Stimulated activated CD8-positive, alpha-beta memory T cell treated with anti-CD3 and anti-CD28 coated beads, Interleukin-7, amount 100 ng/mL, for 1 hour (primary cell): Measurements from ENCODE around the gene PIP.
"Not testable (repeated sequence)": the region's sequence is repeated elsewhere in the genome, so short reads cannot be mapped to it uniquely, and the experiment has no call there.

Source experiments
- DNase-seq, 2 donors: peaks; one replicate each; pipeline ENCODE4 v3.0.0-alpha.2; 2020; ENCODE audit warnings: low read depth in 2 of 2

The PIP gene, protein sequence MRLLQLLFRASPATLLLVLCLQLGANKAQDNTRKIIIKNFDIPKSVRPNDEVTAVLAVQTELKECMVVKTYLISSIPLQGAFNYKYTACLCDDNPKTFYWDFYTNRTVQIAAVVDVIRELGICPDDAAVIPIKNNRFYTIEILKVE

DNA sequence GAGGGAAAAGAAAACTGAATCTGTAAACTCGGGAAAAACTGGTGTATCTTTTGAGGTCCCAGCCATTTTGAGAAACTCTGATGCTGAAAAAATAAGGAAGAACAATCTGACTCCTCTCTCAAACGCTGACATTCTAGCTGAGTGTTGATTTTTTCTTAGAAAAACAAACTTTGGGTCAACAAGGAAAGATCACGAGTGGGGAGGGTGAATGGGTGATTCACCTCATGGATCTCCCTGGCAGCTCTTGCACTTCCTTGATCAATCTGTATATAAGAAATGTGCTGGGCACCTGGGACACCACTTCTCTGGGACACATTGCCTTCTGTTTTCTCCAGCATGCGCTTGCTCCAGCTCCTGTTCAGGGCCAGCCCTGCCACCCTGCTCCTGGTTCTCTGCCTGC, at the start of gene PIP:
Gene PIP (plus strand): TSS at position 297 of the 400 bp plus-strand sequence. CDS start 40 bp downstream, at position 337.
- no peak for DNase-seq

DNA sequence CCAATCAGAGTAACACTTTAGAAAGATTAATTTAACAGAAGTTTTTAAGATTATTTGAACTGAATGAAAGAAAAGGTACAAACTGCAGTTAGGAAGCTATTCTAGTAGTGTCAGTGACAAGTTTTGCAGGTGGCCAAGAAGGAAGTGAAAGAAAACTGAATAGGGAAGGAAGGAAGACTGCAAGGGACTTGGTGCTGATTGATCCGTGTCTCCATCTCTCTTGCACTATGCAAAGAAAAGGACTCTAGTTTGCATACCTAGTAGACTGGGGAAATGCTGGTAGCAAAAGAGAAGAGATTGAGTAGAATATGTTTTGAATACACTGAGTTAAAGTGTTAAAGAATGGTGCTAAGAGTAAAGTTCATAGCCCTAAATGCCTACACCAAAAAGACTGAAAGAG, 46.8 kb upstream of the PIP start:
- no peak for DNase-seq

DNA sequence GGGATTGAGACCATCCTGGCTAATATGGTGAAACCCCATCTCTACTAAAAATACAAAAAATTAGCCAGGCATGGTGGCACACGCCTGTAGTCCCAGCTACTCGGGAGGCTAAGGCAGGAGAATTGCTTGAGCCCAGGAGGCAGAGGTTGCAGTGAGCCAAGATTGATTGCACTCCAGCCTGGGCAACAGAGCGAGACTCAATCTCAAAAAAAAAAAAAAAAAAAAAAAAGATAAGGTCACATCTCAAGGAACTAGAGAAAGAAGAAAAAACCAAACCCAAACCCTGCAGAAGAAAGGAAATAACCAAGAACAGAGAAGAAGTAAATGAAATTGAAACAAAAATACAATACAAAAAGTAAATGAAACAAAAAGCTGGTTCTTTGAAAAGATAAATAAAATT, 46.3 kb upstream of the PIP start:
- DNase-seq = not testable (repeated sequence)

DNA sequence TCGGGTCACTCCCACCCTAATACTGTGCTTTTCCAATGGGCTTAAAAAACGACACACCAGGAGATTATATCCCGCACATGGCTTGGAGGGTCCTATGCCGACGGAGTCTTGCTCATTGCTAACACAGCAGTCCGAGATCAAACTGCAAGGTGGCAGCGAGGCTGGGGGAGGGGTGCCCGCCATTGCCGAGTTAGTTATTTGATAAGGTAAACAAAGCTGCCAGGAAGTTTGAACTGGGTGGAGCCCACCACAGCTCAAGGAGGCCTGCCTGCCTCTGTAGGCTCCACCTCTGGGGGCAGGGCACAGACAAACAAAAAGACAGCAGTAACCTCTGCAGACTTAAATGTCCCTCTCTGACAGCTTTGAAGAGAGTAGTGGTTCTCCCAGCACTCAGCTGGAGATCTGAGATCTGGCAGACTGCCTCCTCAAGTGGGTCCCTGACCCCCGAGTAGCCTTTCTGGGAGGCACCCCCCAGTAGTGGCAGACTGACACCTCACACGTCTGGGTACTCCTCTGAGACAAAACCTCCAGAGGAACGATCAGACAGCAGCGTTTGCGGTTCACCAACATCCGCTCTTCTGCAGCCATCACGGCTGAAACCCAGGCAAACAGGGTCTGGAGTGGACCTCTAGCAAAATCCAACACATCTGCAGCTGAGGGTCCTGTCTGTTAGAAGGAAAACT, 43.2 kb upstream of the PIP start:
- not testable (repeated sequence) for DNase-seq

DNA sequence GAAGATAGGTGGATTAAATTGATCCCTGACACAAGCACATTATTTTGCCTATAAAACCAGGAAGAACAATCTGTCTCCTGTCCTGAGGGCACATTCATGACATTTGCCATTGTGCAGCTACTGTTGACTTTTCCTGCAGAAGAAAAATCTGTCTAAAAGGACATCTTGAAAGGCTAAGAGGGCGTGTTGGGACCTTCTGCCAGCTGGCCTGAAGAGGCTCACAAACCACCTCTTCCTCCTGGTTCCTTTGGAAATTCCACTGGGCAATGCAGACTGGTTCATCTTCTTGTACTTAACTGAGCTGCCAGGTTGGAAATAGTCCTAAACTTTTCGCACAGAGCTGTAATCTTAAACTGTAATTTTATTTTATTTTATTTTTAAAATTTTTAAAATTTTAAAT, 35.7 kb upstream of the PIP start:
- DNase-seq = no peak

DNA sequence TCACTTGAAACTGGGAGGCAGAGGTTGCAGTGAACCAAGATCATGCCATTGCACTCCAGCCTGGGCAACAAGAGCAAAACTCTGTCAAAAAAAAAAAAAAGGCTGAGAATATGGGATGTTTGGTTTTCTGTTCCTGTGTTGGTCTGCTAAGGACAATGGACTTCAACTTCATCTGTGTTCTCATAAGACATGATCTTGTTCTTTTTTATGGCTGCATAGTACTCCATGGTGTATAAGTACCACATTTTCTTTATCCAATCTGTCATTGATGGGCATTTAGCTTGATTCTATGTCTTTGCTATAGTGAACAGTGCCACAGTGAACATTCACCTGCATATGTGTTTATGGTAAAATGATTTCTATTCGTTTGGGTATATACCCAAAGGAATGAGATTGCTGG, 32.3 kb upstream of the PIP start:
- DNase-seq = not testable (repeated sequence)

DNA sequence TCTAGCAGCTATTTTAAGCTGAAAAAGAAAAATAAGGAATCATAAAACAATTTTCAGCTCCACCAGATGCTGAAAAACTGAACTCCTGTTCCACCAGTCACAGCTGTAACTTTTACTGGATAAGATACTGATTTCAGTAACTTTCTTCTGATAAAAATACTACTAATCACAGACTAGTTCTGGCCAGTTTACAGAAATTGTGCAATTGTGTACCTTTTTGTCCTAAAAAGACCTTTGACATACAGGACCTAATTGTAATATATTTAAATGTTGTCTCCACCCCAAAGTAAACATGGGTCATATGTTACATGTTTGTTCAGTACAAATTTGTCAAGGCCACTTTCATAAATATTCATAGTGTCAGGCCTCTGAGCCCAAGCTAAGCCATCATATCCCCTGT, 27.1 kb upstream of the PIP start:
- no peak for DNase-seq

DNA sequence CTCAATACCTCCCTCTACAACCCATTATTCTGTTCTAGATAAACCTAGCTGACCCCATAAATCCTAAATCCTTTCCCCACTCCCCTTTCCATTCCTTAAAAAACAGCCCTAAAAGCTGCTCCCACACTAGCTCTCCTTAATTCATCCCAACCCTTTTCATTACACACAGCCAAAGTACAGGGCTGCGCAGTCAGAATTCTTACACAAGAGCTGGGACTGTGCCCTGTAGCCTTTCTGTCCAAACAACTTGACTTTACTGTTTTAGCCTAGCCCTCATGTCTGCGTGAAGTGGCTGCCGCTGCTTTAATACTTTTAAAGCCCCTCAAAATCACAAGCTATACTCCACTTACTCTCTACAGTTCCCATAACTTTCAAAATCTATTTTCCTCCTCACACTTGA, 23.9 kb upstream of the PIP start:
- DNase-seq = not testable (repeated sequence)

DNA sequence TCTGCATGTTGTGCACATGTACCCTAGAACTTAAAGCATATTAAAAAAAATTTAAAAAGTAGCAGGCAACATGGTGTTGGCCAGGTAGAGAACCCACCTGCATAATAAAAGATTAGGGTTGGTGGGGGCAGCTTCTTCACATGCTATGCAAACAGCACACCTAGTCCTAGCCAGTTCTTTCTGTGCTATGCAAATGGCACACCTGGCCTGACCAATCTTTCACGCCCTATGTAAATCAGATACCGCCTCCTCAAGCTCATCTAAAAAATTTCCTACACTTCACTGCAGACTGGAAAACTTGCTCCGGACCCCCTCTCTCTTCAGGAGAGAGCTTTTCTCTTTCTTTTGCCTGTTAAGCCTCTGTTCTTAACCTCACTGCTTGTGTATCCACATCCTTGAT, 14.5 kb upstream of the PIP start:
- no peak for DNase-seq

DNA sequence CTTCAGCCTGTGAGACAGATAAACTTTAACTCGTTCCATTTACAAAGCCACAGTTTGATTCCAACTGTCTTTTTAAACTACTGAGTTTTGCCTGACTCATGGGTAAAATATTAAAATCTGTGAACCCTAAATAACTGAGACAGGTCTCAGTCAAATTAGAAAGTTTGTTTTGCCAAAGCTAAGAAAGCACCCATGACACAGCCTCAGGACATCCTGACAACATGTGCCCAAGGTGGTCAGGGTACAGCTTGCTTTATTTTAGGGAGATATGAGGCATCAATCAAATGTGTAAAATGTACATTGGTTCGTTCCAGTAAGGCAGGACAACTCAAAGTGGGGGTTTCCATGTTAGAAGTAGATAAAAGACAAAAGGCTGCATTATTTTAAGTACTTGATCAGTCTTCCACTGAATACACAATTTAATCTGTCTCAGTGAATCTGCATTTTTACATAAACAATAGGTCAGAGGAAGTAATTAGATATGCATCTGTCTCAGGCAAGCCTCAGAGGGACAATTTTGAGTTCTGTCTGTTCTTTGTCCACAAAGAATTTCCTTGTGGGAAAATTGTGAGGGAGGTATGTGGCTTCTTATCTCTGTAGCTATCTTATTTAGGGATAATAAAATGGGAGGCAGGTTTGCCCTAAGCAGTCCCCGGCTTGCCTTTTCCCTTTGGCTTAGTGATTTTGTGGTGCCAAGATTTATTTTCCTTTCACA, 11.0 kb upstream of the PIP start:
- DNase-seq = no peak

DNA sequence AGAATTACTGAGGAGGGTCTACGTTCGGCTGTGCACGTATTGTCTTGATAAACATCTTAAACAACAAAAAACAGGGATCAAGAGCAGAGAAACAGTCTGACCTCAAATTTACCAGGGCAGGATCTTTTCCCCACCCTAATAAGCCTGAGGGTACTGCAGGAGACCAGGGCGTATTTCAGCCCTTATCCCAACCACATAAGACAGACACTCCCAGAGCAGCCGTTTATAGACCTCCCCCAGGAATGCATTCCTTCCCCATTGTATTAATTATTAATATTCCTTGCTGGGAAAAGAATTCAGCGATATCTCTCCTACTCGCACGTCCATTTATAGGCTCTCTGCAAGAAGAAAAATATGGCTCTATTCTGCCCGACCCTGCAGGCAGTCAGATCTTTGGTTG, 8.6 kb upstream of the PIP start:
- DNase-seq = not testable (repeated sequence)

DNA sequence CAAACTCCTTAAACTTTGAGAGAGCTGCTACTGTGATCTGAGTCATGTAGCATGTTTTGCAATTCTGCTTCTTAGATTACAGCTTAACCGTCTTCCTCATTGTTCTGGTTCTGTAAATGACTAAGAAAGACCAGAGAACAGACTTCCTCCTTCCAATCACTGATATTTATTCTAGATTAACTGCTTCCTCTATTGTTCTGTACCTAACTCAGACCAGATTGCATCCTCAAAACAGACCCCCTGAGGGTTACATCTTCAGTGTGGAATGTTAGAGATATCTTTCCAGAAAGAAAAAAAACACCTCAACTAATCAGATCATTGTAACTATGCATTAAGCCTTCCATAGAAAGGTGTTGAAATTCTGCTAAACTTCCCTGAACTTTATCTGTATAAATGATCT, 5.7 kb upstream of the PIP start:
- DNase-seq = no peak

DNA sequence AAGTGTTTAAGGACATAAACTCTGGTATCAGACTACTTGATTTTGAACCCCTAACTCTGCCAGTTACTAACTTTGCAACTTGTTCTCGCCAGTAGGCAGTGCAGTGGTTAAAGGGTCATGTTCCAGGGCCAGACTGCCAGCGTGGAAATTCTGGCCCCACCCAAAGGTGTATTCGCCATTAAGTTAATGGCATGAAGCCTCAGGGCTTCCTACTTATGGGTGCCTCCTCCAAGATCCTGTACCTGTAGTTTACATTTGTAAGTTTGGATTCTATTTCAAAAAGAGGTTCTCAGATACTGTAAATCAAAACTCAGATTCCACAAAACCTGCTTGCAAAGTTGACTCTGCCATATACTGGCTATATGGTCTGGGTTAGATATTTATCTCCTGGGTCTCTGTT, 2.8 kb upstream of the PIP start:
- DNase-seq = no peak

DNA sequence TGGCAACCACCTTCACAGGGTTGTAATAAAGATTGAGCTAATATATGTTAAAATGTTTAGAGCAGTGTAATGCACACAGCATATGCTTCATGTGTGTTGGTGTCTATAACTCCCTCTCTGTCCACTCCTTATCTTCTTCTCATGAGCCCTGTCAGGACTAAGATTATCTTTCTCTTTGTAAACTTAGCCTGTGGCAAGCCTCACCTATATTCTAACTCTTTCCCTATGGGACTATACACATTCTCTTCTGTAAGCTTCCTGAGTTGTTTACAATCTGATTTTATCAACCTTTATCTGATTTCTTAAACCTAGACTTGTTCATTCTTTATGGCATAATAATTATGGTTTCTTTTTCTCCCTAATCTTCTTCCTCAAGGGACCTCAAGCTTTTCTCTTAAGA, 2.4 kb upstream of the PIP start:
- no peak for DNase-seq

DNA sequence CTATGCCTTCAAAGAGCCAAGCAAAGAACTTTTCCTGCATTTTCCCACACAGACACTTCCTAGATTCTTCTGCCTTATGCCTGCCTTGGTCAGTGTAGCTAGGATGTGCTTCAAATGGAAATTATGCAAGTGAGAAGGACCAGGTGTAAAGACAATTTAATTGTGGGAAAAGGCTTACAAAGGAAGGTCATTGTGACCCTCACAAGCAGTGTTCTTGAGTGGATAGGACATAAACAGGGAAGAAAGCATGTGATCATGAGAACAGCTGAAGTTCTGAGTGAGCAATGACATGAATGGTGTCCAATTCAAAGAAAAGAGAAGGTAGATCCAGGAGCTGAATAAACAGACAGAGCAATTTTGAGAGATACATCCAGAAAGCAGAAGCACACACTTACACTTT, 1.3 kb upstream of the PIP start:
- DNase-seq = no peak

DNA sequence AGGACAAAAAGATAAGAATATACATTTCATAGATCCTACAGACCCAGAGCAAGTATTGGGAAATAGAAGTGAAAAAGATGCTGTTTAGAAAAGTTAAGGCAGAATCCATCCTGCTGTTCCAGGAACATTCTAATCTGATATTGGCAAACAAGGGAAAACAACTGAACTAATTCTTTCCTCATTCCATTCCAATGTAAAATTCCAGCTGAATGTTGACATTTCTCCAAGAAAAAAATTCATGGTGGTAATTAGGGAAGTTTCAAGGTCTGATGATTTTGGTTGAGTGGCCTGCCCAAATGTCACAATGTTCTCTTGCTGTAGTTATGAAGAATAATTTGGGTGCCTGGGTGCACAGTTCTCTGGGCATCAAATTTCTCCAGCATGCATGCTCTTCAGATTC, 15.2 kb downstream of the PIP start:
- no peak for DNase-seq

DNA sequence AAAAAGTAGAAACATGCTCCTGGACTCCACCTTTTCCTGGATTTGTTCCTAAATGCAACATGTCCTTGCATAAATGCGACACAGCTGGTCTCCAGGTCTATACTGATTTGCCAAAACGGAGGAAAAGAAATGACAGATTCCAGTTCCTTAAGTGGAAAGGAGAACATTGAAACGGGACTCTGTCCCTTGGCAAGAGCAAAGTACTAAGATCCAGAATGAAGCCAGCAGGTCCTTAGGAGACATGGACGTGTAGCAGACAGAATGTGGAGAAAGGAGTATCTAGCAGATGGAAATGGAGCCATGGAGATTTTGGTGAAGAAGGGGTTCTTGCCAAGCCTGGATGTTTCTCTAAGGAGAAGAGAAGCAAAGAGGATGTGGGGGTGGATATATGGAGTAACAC, 16.2 kb downstream of the PIP start:
- DNase-seq = no peak

DNA sequence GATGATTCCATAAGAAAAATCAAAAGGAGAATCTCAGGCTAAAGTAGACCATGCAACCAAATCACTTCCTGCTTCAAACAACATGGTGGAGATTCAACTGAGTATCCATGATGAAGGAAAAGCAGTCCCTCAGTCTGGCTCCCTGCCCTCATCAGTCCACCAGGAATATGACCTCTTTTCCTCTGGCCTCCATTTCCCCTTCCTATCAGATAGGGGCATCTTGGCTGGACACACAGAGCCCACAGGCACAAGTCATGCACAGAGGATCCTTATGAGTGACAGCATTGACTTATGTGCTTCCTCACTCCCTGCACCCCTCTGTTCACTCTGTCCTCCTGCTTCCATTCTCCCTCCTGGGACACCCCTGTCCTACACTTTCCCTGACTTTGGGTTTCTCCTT, 16.8 kb downstream of the PIP start:
- no peak for DNase-seq

DNA sequence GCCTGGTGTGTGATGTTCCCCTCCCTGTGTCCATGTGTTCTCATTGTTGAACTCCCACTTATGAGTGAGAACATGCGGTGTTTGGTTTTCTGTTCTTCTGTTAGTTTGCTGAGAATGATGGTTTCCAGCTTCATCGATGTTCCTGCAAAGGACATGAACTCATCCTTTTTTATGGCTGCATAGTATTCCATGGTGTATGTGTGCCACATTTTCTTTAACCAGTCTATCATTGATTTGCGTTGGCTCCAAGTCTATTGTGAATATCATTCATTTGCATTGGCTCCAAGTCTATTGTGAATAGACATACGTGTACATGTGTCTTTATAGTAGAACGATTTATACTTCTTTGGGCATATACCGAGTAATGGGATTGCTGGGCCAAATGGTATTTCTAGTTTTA, 18.8 kb downstream of the PIP start:
- not testable (repeated sequence) for DNase-seq

DNA sequence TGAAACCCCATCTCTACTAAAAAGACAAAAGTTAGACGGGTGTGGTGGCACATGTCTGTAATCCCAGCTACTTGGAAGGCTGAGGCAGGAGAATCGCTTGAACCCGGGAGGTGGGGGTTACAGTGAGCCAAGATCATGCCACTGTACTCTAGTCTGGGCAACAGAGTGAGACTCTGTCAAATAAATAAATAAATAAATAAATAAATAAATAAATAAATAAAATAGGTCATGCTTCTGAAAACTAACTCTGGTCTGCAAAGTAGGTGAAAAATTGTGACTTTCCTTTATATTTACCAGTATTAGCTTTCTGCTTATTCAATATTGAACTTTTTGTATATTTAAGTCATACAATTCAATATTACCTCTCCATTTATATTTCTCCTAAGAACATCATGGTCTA, 26.7 kb downstream of the PIP start:
- DNase-seq = not testable (repeated sequence)

DNA sequence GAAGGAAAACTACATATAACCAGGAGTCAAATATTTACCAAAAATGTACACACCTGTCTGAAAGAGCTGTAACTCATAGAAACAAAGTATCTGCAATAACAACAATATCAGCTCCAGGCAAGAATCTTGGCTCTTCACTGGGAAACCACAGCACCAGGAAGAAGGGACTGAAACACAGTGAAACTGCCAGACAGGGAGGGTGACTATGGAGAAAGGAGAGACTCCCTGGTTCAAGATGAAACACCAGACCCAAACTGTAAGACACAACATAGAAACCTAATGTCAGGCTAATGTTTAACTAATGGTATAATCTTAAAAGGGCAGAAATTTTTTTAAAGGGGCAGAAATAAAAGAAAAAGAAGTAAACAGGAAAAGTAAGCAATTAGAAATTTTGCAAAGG, 39.8 kb downstream of the PIP start:
- DNase-seq = no peak

DNA sequence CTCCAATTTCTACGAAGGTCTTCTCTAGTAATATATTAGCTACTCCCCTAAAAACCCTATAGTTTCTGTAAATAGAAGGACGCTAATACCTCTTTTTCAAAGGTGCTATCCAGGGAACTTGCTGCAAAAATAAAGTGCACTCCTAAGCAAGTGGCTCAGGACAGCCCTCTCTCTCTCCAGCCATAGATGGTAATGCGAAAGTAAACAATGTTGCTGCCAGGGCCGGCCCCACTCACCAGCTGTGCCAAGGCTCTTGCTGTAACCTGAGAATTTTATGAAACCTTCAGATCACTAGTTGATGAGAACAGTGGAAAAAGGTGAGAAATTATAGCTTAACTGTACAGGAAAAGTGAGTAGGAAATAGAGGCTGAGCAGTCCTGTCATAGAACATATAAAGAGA, 40.5 kb downstream of the PIP start:
- no peak for DNase-seq

DNA sequence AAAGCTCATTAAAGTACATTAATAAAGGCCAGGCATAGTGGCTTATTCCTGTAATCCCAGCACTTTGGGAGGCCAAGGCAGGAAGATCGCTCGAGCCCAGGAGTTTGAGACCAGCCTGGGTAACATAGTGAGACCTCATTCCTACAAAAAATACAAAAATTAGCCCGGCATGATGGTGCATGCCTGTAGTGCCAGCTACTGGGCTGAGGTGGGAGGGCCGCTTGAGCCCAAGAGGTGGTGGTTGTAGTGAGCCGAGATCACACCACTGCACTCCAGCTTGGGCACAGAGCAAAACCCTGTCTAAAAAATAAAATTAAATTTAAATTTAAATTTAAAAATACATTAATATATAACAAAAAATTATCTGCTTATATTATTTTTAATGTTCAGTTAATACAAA, 44.3 kb downstream of the PIP start:
- DNase-seq = no peak
